ENCODE measurements around the gene LYPD6.

Gene LYPD6

DNA sequence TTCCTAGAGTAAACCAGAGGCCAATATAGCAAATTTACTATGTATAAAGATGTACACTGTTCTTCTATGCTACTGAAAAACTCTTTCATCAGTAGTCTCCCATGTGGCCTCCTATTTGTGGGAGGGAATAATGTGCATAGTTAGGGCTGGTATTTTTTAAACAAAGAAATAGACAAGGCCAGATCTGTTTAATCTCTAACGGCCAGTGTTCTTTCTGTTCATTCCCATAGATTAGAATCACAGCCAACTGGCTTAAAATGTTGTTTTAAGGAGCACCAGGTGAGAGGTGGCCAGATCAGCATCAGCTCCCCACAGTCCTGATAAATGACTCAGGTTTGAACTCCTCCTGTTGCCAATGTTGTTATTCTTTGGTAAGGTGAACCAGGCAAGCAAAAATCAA lies 12.1 kb downstream of the LYPD6 start:
- no peaks in the 10 kb centered on the region for H3K9me3 ChIP-seq (replicated peaks; ENCODE audit: insufficient read depth, low read length)
- no peak overlapping the region for H2AFZ ChIP-seq (ENCODE audit: low read length)
- H3K27me3 ChIP-seq (replicated peaks; ENCODE audit: insufficient read depth, low read length), result no peaks in the 10 kb centered on the region
- no peaks in the 10 kb centered on the region for H3K9me2 ChIP-seq (replicated peaks; ENCODE audit: insufficient read depth, low read length)
- no peak overlapping the region for H3K27ac ChIP-seq (ENCODE audit: low read length)
- H3K4me1 ChIP-seq (ENCODE audit: low read length), result no peaks in the 10 kb centered on the region
- no peaks in the 10 kb centered on the region for H3K79me2 ChIP-seq (ENCODE audit: low read length)
- H3F3A ChIP-seq (ENCODE audit: insufficient read depth, low read length), result no peaks in the 10 kb centered on the region
- no peak overlapping the region for H3K4me2 ChIP-seq (ENCODE audit: low read depth, low read length)
- no peak overlapping the region for H3K4me3 ChIP-seq (ENCODE audit: low read length)
- no peaks in the 10 kb centered on the region for H3K36me3 ChIP-seq (replicated peaks; ENCODE audit: insufficient read depth, low read length)
- H3K9ac ChIP-seq (ENCODE audit: low read length), result no peak overlapping the region
- no peaks in the 10 kb centered on the region; the same call in 1 of the 2 replicates for H4K20me1 ChIP-seq (ENCODE audit: insufficient read depth, low read length)
- no peak for DNase-seq
- TF ChIP-seq EZH2phosphoT487 (IDR thresholded peaks at IDR 0.05; ENCODE audit: low read length) (no peak), EZH2 (optimal IDR thresholded peaks at IDR 0.05; ENCODE audit: low read depth, low read length) (no peak)
- TF ChIP-seq, protein P1, sequence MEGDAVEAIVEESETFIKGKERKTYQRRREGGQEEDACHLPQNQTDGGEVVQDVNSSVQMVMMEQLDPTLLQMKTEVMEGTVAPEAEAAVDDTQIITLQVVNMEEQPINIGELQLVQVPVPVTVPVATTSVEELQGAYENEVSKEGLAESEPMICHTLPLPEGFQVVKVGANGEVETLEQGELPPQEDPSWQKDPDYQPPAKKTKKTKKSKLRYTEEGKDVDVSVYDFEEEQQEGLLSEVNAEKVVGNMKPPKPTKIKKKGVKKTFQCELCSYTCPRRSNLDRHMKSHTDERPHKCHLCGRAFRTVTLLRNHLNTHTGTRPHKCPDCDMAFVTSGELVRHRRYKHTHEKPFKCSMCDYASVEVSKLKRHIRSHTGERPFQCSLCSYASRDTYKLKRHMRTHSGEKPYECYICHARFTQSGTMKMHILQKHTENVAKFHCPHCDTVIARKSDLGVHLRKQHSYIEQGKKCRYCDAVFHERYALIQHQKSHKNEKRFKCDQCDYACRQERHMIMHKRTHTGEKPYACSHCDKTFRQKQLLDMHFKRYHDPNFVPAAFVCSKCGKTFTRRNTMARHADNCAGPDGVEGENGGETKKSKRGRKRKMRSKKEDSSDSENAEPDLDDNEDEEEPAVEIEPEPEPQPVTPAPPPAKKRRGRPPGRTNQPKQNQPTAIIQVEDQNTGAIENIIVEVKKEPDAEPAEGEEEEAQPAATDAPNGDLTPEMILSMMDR (IDR thresholded peaks at IDR 0.05; ENCODE audit: low read length), result no peak

DNA sequence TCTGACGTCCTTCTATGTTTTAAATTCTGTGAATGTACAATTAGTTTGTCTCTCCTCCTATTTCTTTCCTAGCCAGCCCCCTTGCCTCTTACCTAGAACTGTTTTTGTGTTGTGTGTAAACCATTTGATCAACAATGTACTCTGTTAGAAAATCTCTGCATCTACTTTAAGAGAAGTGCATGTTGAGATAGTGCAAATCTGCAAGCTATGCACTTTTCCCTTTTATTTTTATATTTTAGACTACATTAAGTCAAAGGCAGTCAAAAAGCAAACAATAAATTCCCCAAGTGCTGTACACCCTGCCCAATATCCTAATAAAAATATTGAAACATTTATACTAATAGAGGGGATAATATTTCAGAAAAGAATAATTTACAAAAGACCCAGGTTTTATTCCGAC lies 13.7 kb downstream of the LYPD6 start:
- Histone ChIP-seq H3K27ac (ENCODE audit: low read length) (no peak overlapping the region), H2AFZ (ENCODE audit: low read length) (no peak overlapping the region), H3F3A (ENCODE audit: insufficient read depth, low read length) (no peaks in the 10 kb centered on the region), H3K4me3 (ENCODE audit: low read length) (no peak overlapping the region), H3K4me1 (ENCODE audit: low read length) (no peaks in the 10 kb centered on the region), H3K36me3 (replicated peaks; ENCODE audit: insufficient read depth, low read length) (no peaks in the 10 kb centered on the region), H3K27me3 (replicated peaks; ENCODE audit: insufficient read depth, low read length) (no peaks in the 10 kb centered on the region), H3K9me2 (replicated peaks; ENCODE audit: insufficient read depth, low read length) (no peaks in the 10 kb centered on the region), H3K79me2 (ENCODE audit: low read length) (no peaks in the 10 kb centered on the region), H3K9ac (ENCODE audit: low read length) (no peak overlapping the region), H3K9me3 (replicated peaks; ENCODE audit: insufficient read depth, low read length) (no peaks in the 10 kb centered on the region), H3K4me2 (ENCODE audit: low read depth, low read length) (no peak overlapping the region), H4K20me1 (ENCODE audit: insufficient read depth, low read length) (no peaks in the 10 kb centered on the region; the same call in 1 of the 2 replicates)
- TF ChIP-seq EZH2phosphoT487 (IDR thresholded peaks at IDR 0.05; ENCODE audit: low read length), result no peak
- TF ChIP-seq EZH2 (optimal IDR thresholded peaks at IDR 0.05; ENCODE audit: low read depth, low read length), result no peak
- TF ChIP-seq, protein P1 (IDR thresholded peaks at IDR 0.05; ENCODE audit: low read length), result no peak
- DNase-seq, result no peak

DNA sequence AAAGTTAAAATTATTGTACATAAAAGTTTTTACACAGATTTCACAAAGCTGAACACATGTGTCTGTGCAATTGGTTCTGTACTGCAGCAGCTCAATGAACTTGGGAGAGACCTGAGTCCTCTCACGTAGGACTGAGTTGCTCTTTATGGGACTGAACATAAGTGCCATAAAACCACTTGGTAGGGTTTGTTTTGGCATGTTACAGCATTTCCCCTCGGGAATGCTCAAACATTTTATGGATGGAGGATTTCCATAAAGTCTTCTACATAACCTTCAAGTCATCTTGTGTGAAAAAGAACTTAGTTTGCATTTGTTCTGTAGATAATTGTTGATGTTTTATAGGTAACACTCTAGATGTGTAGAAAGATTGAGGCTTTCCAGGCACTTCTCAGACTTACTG lies 15.9 kb downstream of the LYPD6 start:
- Histone ChIP-seq H3K4me3 (ENCODE audit: low read length) (no peak overlapping the region), H3K9ac (ENCODE audit: low read length) (no peak overlapping the region), H3K79me2 (ENCODE audit: low read length) (no peaks in the 10 kb centered on the region), H3K9me3 (replicated peaks; ENCODE audit: insufficient read depth, low read length) (no peaks in the 10 kb centered on the region), H4K20me1 (ENCODE audit: insufficient read depth, low read length) (no peaks in the 10 kb centered on the region; the same call in 1 of the 2 replicates), H3K36me3 (replicated peaks; ENCODE audit: insufficient read depth, low read length) (no peaks in the 10 kb centered on the region), H3K27ac (ENCODE audit: low read length) (no peak overlapping the region), H2AFZ (ENCODE audit: low read length) (no peak overlapping the region), H3K9me2 (replicated peaks; ENCODE audit: insufficient read depth, low read length) (no peaks in the 10 kb centered on the region), H3K27me3 (replicated peaks; ENCODE audit: insufficient read depth, low read length) (no peaks in the 10 kb centered on the region), H3K4me1 (ENCODE audit: low read length) (no peaks in the 10 kb centered on the region), H3K4me2 (ENCODE audit: low read depth, low read length) (no peak overlapping the region), H3F3A (ENCODE audit: insufficient read depth, low read length) (no peaks in the 10 kb centered on the region)
- DNase-seq, result no peak
- no peak for TF ChIP-seq EZH2 (optimal IDR thresholded peaks at IDR 0.05; ENCODE audit: low read depth, low read length)

DNA sequence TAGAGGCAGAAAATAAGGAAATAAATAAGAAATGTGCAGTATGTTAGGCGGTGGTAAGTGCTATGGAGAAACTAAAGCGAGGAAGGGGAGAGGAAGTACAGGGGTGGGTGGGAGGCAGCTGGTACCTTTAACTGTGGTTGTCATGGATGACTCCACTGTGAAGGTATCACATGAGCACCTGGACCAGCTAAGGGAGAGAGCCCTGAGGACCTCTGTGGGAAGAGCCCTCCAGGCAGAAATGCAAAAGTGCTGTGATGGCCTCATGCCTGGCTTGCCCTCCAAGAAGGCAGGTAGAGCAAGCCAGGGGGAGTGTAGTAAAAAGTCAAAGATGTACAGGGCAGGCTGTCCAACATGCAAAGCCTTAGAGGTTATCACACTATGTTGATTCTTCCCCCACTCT lies 17.9 kb downstream of the LYPD6 start:
- Histone ChIP-seq H3K9me3 (replicated peaks; ENCODE audit: insufficient read depth, low read length) (no peaks in the 10 kb centered on the region), H3K27ac (ENCODE audit: low read length) (no peak overlapping the region), H3K9ac (ENCODE audit: low read length) (no peak overlapping the region), H3K36me3 (replicated peaks; ENCODE audit: insufficient read depth, low read length) (no peaks in the 10 kb centered on the region), H3K79me2 (ENCODE audit: low read length) (no peaks in the 10 kb centered on the region), H3K27me3 (replicated peaks; ENCODE audit: insufficient read depth, low read length) (no peaks in the 10 kb centered on the region), H3K4me3 (ENCODE audit: low read length) (no peak overlapping the region), H3K9me2 (replicated peaks; ENCODE audit: insufficient read depth, low read length) (no peaks in the 10 kb centered on the region), H3K4me1 (ENCODE audit: low read length) (no peaks in the 10 kb centered on the region), H2AFZ (ENCODE audit: low read length) (no peak overlapping the region), H4K20me1 (ENCODE audit: insufficient read depth, low read length) (no peaks in the 10 kb centered on the region; the same call in 1 of the 2 replicates), H3K4me2 (ENCODE audit: low read depth, low read length) (no peak overlapping the region), H3F3A (ENCODE audit: insufficient read depth, low read length) (no peaks in the 10 kb centered on the region)
- TF ChIP-seq, protein P1 (IDR thresholded peaks at IDR 0.05; ENCODE audit: low read length), result no peak
- TF ChIP-seq EZH2 (optimal IDR thresholded peaks at IDR 0.05; ENCODE audit: low read depth, low read length), result no peak
- no peak for TF ChIP-seq EZH2phosphoT487 (IDR thresholded peaks at IDR 0.05; ENCODE audit: low read length)
- no peak for DNase-seq

Data from MM.1S (cell line).